IMR-90 (cell line): ENCODE measurements around the gene C19orf53. TPM values are rescaled to one million over a fixed set of nuclear protein-coding genes. Genes with fewer than 3 reads are reported as not detected.

Source experiments
- ATAC-seq: fragments of 200-7000 bp; cut with Tn5 transposase; 2 replicates; pipeline ENCODE4 v1.9.1; 2020; ENCODE audit warnings: low read depth, mild to moderate bottlenecking, moderate library complexity
- BruUV-seq: library from RNA; stranded (reverse); fragments of 400-500 nt; replicated peaks from 2 replicates; lab custom pipeline; 2021; lab: Mats Ljungman, UMichigan
- CTCF ChIA-PET: fragments of 300-600 bp; formaldehyde crosslinking; extraction: SDS; loops from one replicate; lab custom pipeline; 2021; ENCODE audit warnings: antibody characterized with exemption; lab: Yijun Ruan, JAX
- POLR2A ChIA-PET: fragments of 300-600 bp; sonication (Branson Sonifier 250); formaldehyde crosslinking; loops from one replicate; lab custom pipeline; 2022; ENCODE audit warnings: antibody characterized with exemption; ENCODE audit not compliant: unreplicated experiment; lab: Charles Lee
- DNase-seq: peaks from one replicate; pipeline ENCODE4 v3.0.0; 2013
- H2AFZ ChIP-seq: replicated peaks from 2 replicates; pipeline ENCODE3; 2013; ENCODE audit warnings: low read length, mild to moderate bottlenecking; ENCODE audit not compliant: poor library complexity
- H2AK5ac ChIP-seq: 2 replicates; pipeline ENCODE4 v1.6.1; 2013; ENCODE audit warnings: low read depth, low read length, inconsistent platforms
- H2AK9ac ChIP-seq: replicated peaks from 2 replicates; pipeline ENCODE3; 2013; ENCODE audit warnings: mild to moderate bottlenecking, low read depth, low read length, moderate library complexity; ENCODE audit not compliant: poor library complexity
- H2BK120ac ChIP-seq: 2 replicates; pipeline ENCODE4 v1.6.1; 2013; ENCODE audit warnings: low read depth, low read length, inconsistent platforms
- H2BK15ac ChIP-seq: 3 replicates; pipeline ENCODE4 v1.6.1; 2013; ENCODE audit warnings: low read depth, low read length, inconsistent platforms
- H2BK20ac ChIP-seq: 2 replicates; pipeline ENCODE4 v1.6.1; 2013; ENCODE audit warnings: low read depth, mild to moderate bottlenecking, inconsistent platforms, low read length, moderate library complexity
- H2BK5ac ChIP-seq: 2 replicates; pipeline ENCODE4 v1.6.1; 2013; ENCODE audit warnings: mild to moderate bottlenecking, low read depth, low read length, inconsistent platforms; ENCODE audit not compliant: poor library complexity, severe bottlenecking
- H3K14ac ChIP-seq: replicated peaks from 2 replicates; pipeline ENCODE4 v1.6.1; 2013; ENCODE audit warnings: low read depth, low read length, inconsistent platforms
- H3K18ac ChIP-seq: 2 replicates; pipeline ENCODE4 v1.6.1; 2013; ENCODE audit warnings: low read depth, low read length, control low read depth
- H3K23ac ChIP-seq: 2 replicates; pipeline ENCODE4 v1.6.1; 2013; ENCODE audit warnings: low read depth, low read length, inconsistent platforms
- H3K27ac ChIP-seq: 2 replicates; pipeline ENCODE4 v1.5.1; 2013; ENCODE audit warnings: mild to moderate bottlenecking, control low read depth, low read length; ENCODE audit not compliant: insufficient read depth
- H3K27me3 ChIP-seq: 2 replicates; pipeline ENCODE4 v1.6.1; 2013; ENCODE audit warnings: low read length; ENCODE audit not compliant: control insufficient read depth, insufficient read depth
- H3K36me3 ChIP-seq: 2 replicates; pipeline ENCODE4 v1.6.1; 2013; ENCODE audit warnings: low read length, mixed read lengths; ENCODE audit not compliant: control insufficient read depth, insufficient read depth
- H3K4ac ChIP-seq: 2 replicates; pipeline ENCODE4 v1.6.1; 2013; ENCODE audit warnings: low read depth, low read length, inconsistent platforms
- H3K4me1 ChIP-seq: 2 replicates; pipeline ENCODE4 v1.6.1; 2013; ENCODE audit warnings: low read length, mixed read lengths; ENCODE audit not compliant: control insufficient read depth, insufficient read depth
- H3K4me2 ChIP-seq: 2 replicates; pipeline ENCODE4 v1.6.1; 2013; ENCODE audit warnings: low read depth, mild to moderate bottlenecking, control low read depth, low read length, moderate library complexity
- H3K4me3 ChIP-seq: 2 replicates; pipeline ENCODE4 v1.5.1; 2013; ENCODE audit warnings: low read depth, mild to moderate bottlenecking, control low read depth, low read length, moderate library complexity; ENCODE audit not compliant: insufficient read depth
- H3K56ac ChIP-seq: 2 replicates; pipeline ENCODE4 v1.6.1; 2013; ENCODE audit warnings: low read length, inconsistent platforms; ENCODE audit not compliant: insufficient read depth; ENCODE audit errors: extremely low read depth
- H3K79me1 ChIP-seq, 2 experiments: 2 replicates each; pipeline ENCODE4 v1.6.1; 2013; ENCODE audit warnings: low read length in 2 of 2, inconsistent platforms in 1 of 2, low read depth in 1 of 2
- H3K9ac ChIP-seq: 2 replicates; pipeline ENCODE4 v1.6.1; 2013; ENCODE audit warnings: low read depth, low read length, control low read depth
- H3K9me1 ChIP-seq: 2 replicates; pipeline ENCODE4 v1.6.1; 2013; ENCODE audit warnings: low read length, inconsistent platforms; ENCODE audit not compliant: insufficient read depth
- H3K9me3 ChIP-seq: 2 replicates; pipeline ENCODE4 v1.6.1; 2013; ENCODE audit warnings: low read length; ENCODE audit not compliant: control insufficient read depth, insufficient read depth
- H4K20me1 ChIP-seq: 2 replicates; pipeline ENCODE4 v1.6.1; 2013; ENCODE audit warnings: low read length, inconsistent platforms; ENCODE audit not compliant: insufficient read depth
- H4K5ac ChIP-seq: 2 replicates; pipeline ENCODE4 v1.6.1; 2013; ENCODE audit warnings: mild to moderate bottlenecking, low read depth, low read length, control low read depth
- H4K8ac ChIP-seq, 2 experiments: 2 replicates each; pipeline ENCODE4 v1.6.1; 2013; ENCODE audit warnings: low read depth in 2 of 2, low read length in 2 of 2, control low read depth in 1 of 2, inconsistent platforms in 1 of 2
- H4K91ac ChIP-seq: 2 replicates; pipeline ENCODE4 v1.6.1; 2013; ENCODE audit warnings: low read depth, low read length, inconsistent platforms; ENCODE audit not compliant: insufficient read depth
- CEBPB ChIP-seq: IDR thresholded peaks from 2 replicates; pipeline ENCODE4 v1.6.1; 2012; ENCODE audit warnings: low read depth, low read length, improper control_type of control experiment
- CHD1 ChIP-seq: IDR thresholded peaks from 2 replicates; pipeline ENCODE4 v1.6.1; 2012; ENCODE audit warnings: low read depth, low read length, improper control_type of control experiment
- ELK1 ChIP-seq: fragments of 150-350 bp; IDR thresholded peaks from 2 replicates; pipeline ENCODE4 v1.6.1; 2016; ENCODE audit warnings: low read depth, mild to moderate bottlenecking, low read length, moderate library complexity, borderline replicate concordance
- FOS ChIP-seq: fragments of 150-350 bp; IDR thresholded peaks from 2 replicates; pipeline ENCODE4 v1.6.1; 2016; ENCODE audit warnings: low read depth, low read length
- MAFK ChIP-seq: IDR thresholded peaks from 2 replicates; pipeline ENCODE4 v1.6.1; 2012; ENCODE audit warnings: low read depth, low read length, improper control_type of control experiment
- SMC3 ChIP-seq: fragments of 150-350 bp; IDR thresholded peaks from 2 replicates; pipeline ENCODE4 v1.6.1; 2016; ENCODE audit warnings: low read depth, mild to moderate bottlenecking, antibody characterized with exemption, low read length, moderate library complexity
- WGBS, 2 experiments: methylation state at CpG; one replicate each; pipeline versions ENCODE4 v1.1.5 to v1.1.7; 2013; ENCODE audit warnings: missing lambda C conversion rate in 2 of 2; ENCODE audit not compliant: insufficient read length in 1 of 2; ENCODE audit errors: extremely low coverage in 2 of 2; 5-methylcytosine and 5-hydroxymethylcytosine counted together
- dilution Hi-C: fragments of 300-500 bp; cut with HindIII; formaldehyde crosslinking; loops from one replicate; pipeline ENCODE4 v1.14.3; 2018; ENCODE audit warnings: low sequenced_read_pairs; ENCODE audit not compliant: unreplicated experiment
- in situ Hi-C: fragments of 300-500 bp; cut with MboI; formaldehyde crosslinking; loops from 3 replicates; pipeline ENCODE4 v1.14.3; 2019; ENCODE audit warnings: low sequenced_read_pairs, inconsistent platforms, mixed read lengths
- intact Hi-C: fragments of 100-400 bp; cut with micrococcal nuclease; formaldehyde crosslinking; loops from 2 replicates; pipeline ENCODE4 v1.10.0; 2022
- polyA plus RNA-seq, 3 experiments: library from polyadenylated mRNA; depleted of rRNA; stranded (reverse); fragments of >200 nt; gene quantifications; 2 replicates each; pipeline ENCODE4 v1.2.3, GENCODE V29; 2012; ENCODE audit warnings: low replicate concordance in 1 of 3
- total RNA-seq: library from RNA; depleted of rRNA; stranded (reverse); fragments of >200 nt; gene quantifications from 2 replicates; pipeline ENCODE4 v1.2.3, GENCODE V29; 2012
- TF ChIP-seq, protein P1 (sequence below): fragments of 150-350 bp; IDR thresholded peaks from 2 replicates; pipeline ENCODE4 v1.6.1; 2017; ENCODE audit warnings: mild to moderate bottlenecking, antibody characterized with exemption, low read length, low read depth

The C19orf53 gene
- total and polyA plus RNA-seq, 2 of the 4 experiments (the other 2 are of a cell fraction) = 61.3 to 290 TPM

GRCh38 chr19:13768510-13768909 lies 5.7 kb upstream of the C19orf53 start:
- Histone ChIP-seq H3K36me3 (peaks cover 29% of the 10 kb centered on the region), H2BK15ac (no peak overlapping the region), H3K27me3 (no peaks in the 10 kb centered on the region), H3K4me2 (no peak overlapping the region), H2AK9ac (peak overlapping the region; percentile 78), H2BK120ac (no peak overlapping the region), H3K18ac (no peak overlapping the region), H3K9ac (no peak overlapping the region), H2AK5ac (no peak overlapping the region), H4K8ac (no peak overlapping the region), H3K9me3 (no peaks in the 10 kb centered on the region), H4K20me1 (0 out of 2 replicates have a peak, but pooled peaks cover 8% of the 10 kb centered on the region), H3K27ac (no peak overlapping the region), H2BK20ac (no peak overlapping the region), H2AFZ (no peak overlapping the region), H4K5ac (no peak overlapping the region), H3K4me3 (no peak overlapping the region), H3K9me1 (no peaks in the 10 kb centered on the region; the same call in 1 of the 2 replicates), H3K4ac (no peak overlapping the region), H4K91ac (no peak overlapping the region), H3K79me1 (peaks cover 18 to 43% of the 10 kb centered on the region in 2 experiments), H3K56ac (no peak overlapping the region), H3K14ac (no peak overlapping the region), H3K23ac (no peak overlapping the region), H3K4me1 (peaks cover 7% of the 10 kb centered on the region), H2BK5ac (no peak overlapping the region)
- DNase-seq = no peak
- ATAC-seq = no peak
- ChIA-PET CTCF (no interaction called here), POLR2A (no interaction called here)
- dilution Hi-C loops = no loop called here
- no peak for TF ChIP-seq CEBPB
- no peak for TF ChIP-seq CHD1
- TF ChIP-seq, protein P1, sequence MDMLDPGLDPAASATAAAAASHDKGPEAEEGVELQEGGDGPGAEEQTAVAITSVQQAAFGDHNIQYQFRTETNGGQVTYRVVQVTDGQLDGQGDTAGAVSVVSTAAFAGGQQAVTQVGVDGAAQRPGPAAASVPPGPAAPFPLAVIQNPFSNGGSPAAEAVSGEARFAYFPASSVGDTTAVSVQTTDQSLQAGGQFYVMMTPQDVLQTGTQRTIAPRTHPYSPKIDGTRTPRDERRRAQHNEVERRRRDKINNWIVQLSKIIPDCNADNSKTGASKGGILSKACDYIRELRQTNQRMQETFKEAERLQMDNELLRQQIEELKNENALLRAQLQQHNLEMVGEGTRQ = no peak
- TF ChIP-seq MAFK = no peak
- no peak for TF ChIP-seq FOS
- no peak for TF ChIP-seq ELK1
- no peak for TF ChIP-seq SMC3
- intact Hi-C loops = no loop called here
- BruUV-seq = no TSS peak
- 96% methylated on average over 8 of the region's 19 CpGs; no CpG with 5 or more reads in 1 of the 2 experiments for WGBS, 2 experiments
- in situ Hi-C loops = loop anchor here (25.0 kb wide), 1 partner anchor 319 kb away; the partner anchor contains the start of genes C19orf67 and SAMD1
